Natural killer cell (primary cell): Measurements from ENCODE around the gene NOTUM. TPM values are rescaled to one million over a fixed set of nuclear protein-coding genes. Genes with fewer than 3 reads are reported as not detected.

Experiments
- ATAC-seq, 3 donors: fragments of 150-1000 bp in 2 of 3; fragments of 200-7000 bp in 1 of 3; cut with Tn5 transposase; 1 replicate in 1 of 3; 2 replicates in 2 of 3; pipeline ENCODE4 v1.10.0; 2021; ENCODE audit warnings: mild to moderate bottlenecking in 2 of 3, moderate library complexity in 2 of 3
- DNase-seq, 2 donors: peaks; one replicate each; pipeline versions ENCODE4 v3.0.0 to v3.0.0-alpha.2; 2013 to 2021; ENCODE audit warnings: mixed read lengths in 1 of 2
- H3K27ac ChIP-seq: one replicate; pipeline ENCODE4 v1.5.1; 2013; ENCODE audit warnings: mild to moderate bottlenecking, low read length
- H3K27me3 ChIP-seq: one replicate; pipeline ENCODE4 v1.6.1; 2013; ENCODE audit warnings: low read length; ENCODE audit not compliant: control insufficient read depth, insufficient read depth
- H3K36me3 ChIP-seq: one replicate; pipeline ENCODE4 v1.6.1; 2013; ENCODE audit warnings: low read length; ENCODE audit not compliant: control insufficient read depth, insufficient read depth
- H3K4me1 ChIP-seq: one replicate; pipeline ENCODE4 v1.6.1; 2013; ENCODE audit warnings: low read length; ENCODE audit not compliant: control insufficient read depth, insufficient read depth
- H3K4me3 ChIP-seq: one replicate; pipeline ENCODE4 v1.5.1; 2013; ENCODE audit warnings: low read length
- H3K9me3 ChIP-seq: one replicate; pipeline ENCODE4 v1.6.1; 2013; ENCODE audit warnings: low read length; ENCODE audit not compliant: control insufficient read depth, insufficient read depth
- H3K27ac Mint-ChIP-seq, 2 donors: one replicate each; pipeline ENCODE4 v1.8.0; 2022; ENCODE audit warnings: mild to moderate bottlenecking in 2 of 2, mixed read lengths in 2 of 2, moderate library complexity in 1 of 2
- H3K27me3 Mint-ChIP-seq, 2 donors: one replicate each; pipeline ENCODE4 v1.8.0; 2022; ENCODE audit warnings: low read depth in 2 of 2, mixed read lengths in 2 of 2
- H3K36me3 Mint-ChIP-seq: one replicate; pipeline ENCODE4 v1.8.0; 2022; ENCODE audit warnings: mixed read lengths
- H3K4me1 Mint-ChIP-seq, 2 donors: one replicate each; pipeline ENCODE4 v1.8.0; 2022; ENCODE audit warnings: mixed read lengths in 2 of 2
- H3K4me3 Mint-ChIP-seq: one replicate; pipeline ENCODE4 v1.8.0; 2022; ENCODE audit warnings: mild to moderate bottlenecking, moderate library complexity, mixed read lengths
- H3K9me3 Mint-ChIP-seq, 2 donors: one replicate each; pipeline ENCODE4 v1.8.0; 2022; ENCODE audit warnings: mixed read lengths in 2 of 2
- WGBS: methylation state at CpG from one replicate; pipeline ENCODE4 v1.1.7; 2013; ENCODE audit warnings: missing lambda C conversion rate; ENCODE audit not compliant: insufficient coverage; 5-methylcytosine and 5-hydroxymethylcytosine counted together
- intact Hi-C: fragments of 100-400 bp; cut with micrococcal nuclease; formaldehyde crosslinking; loops from one replicate; pipeline ENCODE4 v1.14.2; 2022
- total RNA-seq, 4 donors: library from RNA; stranded (reverse); fragments of 120-200 nt in 1 of 4; gene quantifications; one replicate each; pipeline versions ENCODE4 v1.2.3 to v1.2.4, GENCODE V29; 2013 to 2022
- TF ChIP-seq, protein P1 (sequence below): fragments of 200-600 bp; IDR thresholded peaks from one replicate; pipeline ENCODE4 v1.8.0; 2022; ENCODE audit warnings: antibody characterized with exemption

NOTUM gene
- total RNA-seq, 3 donors from 2014 or later (not counting 1 experiment from before 2014, with no cell fraction given), result not detected

GRCh38 chr17:81980122-81980521, 19.1 kb upstream of the NOTUM start:
- H3K4me3 ChIP-seq, result no peak overlapping the region
- peaks cover 29% of the 10 kb centered on the region for H3K4me1 ChIP-seq
- no peak overlapping the region for H3K27ac Mint-ChIP-seq
- no peak overlapping the region for H3K27ac ChIP-seq
- intact Hi-C loops, result no loop called here
- H3K36me3 ChIP-seq, result peaks cover 11% of the 10 kb centered on the region
- H3K9me3 Mint-ChIP-seq, result no peaks in the 10 kb centered on the region
- H3K36me3 Mint-ChIP-seq, result no peaks in the 10 kb centered on the region
- no peaks in the 10 kb centered on the region for H3K9me3 ChIP-seq
- TF ChIP-seq, protein P1, sequence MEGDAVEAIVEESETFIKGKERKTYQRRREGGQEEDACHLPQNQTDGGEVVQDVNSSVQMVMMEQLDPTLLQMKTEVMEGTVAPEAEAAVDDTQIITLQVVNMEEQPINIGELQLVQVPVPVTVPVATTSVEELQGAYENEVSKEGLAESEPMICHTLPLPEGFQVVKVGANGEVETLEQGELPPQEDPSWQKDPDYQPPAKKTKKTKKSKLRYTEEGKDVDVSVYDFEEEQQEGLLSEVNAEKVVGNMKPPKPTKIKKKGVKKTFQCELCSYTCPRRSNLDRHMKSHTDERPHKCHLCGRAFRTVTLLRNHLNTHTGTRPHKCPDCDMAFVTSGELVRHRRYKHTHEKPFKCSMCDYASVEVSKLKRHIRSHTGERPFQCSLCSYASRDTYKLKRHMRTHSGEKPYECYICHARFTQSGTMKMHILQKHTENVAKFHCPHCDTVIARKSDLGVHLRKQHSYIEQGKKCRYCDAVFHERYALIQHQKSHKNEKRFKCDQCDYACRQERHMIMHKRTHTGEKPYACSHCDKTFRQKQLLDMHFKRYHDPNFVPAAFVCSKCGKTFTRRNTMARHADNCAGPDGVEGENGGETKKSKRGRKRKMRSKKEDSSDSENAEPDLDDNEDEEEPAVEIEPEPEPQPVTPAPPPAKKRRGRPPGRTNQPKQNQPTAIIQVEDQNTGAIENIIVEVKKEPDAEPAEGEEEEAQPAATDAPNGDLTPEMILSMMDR, result no peak
- no peaks in the 10 kb centered on the region for H3K27me3 Mint-ChIP-seq
- no peak for DNase-seq
- peaks cover 5 to 36% of the 10 kb centered on the region in 2 donors for H3K4me1 Mint-ChIP-seq
- H3K27me3 ChIP-seq, result no peaks in the 10 kb centered on the region
- 99% methylated on average over 4 of the region's 4 CpGs for WGBS
- ATAC-seq, result no peak
- peak overlapping the region; percentile 56 for H3K4me3 Mint-ChIP-seq

DNA sequence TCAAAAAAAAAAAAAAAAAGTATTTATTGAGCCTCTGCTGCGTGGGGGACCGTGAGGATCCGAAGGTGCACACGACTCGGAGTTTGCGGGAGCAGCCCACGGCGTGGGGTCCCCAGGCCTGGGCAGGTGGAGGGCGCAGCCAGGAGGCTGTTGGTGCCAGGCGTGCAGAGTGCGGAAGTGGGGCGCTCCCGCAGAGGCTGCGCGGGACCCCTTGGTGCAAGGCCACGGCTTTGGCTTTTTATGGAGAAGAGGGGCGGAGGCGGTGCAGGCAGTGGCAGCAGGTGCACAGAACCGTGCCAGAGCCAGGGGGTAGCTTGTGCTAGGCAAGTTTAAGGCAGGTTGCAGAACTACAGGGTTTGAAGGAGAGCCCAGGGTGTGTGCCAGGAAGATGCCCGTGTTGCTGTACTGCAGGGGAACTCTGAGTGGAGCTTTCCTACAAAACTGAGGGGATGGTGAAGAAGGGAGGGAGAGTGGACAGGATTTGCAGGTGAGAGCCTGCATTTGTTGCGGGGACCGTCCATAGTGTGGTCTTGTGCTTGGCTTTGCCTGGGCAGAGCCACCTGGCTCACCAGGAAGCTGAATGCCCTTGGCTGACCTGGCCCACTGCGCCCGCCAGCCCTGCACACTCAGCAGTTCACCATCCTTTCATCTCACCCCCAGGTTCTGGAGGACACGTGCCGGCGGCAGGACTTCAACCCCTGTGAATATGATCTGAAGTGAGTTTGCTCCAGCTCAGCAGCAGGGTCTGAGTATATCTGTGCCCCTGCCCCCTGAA, 17.7 kb upstream of the NOTUM start:
- Mint-ChIP-seq H3K4me1 (peaks cover 5 to 33% of the 10 kb centered on the region in 2 donors), H3K36me3 (no peaks in the 10 kb centered on the region), H3K4me3 (peak overlapping the region; percentile 64), H3K27me3 (no peaks in the 10 kb centered on the region), H3K27ac (peak overlapping the region in 1 of 2 donors; percentile 95), H3K9me3 (no peaks in the 10 kb centered on the region)
- Histone ChIP-seq H3K27ac (no peak overlapping the region), H3K9me3 (peaks cover 1% of the 10 kb centered on the region), H3K4me1 (peaks cover 29% of the 10 kb centered on the region), H3K4me3 (no peak overlapping the region), H3K27me3 (no peaks in the 10 kb centered on the region), H3K36me3 (no peaks in the 10 kb centered on the region)
- 95% methylated on average over 27 of the region's 27 CpGs for WGBS
- intact Hi-C loops, result no loop called here
- ATAC-seq (no peak), DNase-seq (no peak)
- TF ChIP-seq, protein P1, result no peak

- intact Hi-C loops, result no loop called here
- peaks cover 5% of the 10 kb centered on the region for H3K9me3 ChIP-seq
- H3K27me3 Mint-ChIP-seq, result peaks cover 0 to 5% of the 10 kb centered on the region in 2 donors
- WGBS, result under 1% methylated on average over 76 of the region's 76 CpGs
- H3K4me1 Mint-ChIP-seq, result peaks cover 5 to 33% of the 10 kb centered on the region in 2 donors
- peak within 1 kb of the TSS; percentile 91 for H3K4me3 Mint-ChIP-seq
- TF ChIP-seq, protein P1, result no peak
- peak within 1 kb of the TSS; percentile 57 for H3K27ac ChIP-seq
- peak within 1 kb of the TSS; percentile 78 to 95 for H3K27ac Mint-ChIP-seq
- ATAC-seq, result peak; percentile 94 to 98 (median 95)
- H3K36me3 ChIP-seq, result no peaks in the 10 kb centered on the region
- H3K36me3 Mint-ChIP-seq, result no peaks in the 10 kb centered on the region
- H3K4me3 ChIP-seq, result peak within 1 kb of the TSS; percentile 61
- no peaks in the 10 kb centered on the region for H3K27me3 ChIP-seq
- H3K4me1 ChIP-seq, result peaks cover 29% of the 10 kb centered on the region
- no peaks in the 10 kb centered on the region for H3K9me3 Mint-ChIP-seq
- DNase-seq, result peak; percentile 92 to 95
Observed at GRCh38 chr17:81977211-81977808, 16.3 kb upstream of the NOTUM start, which contains the start of gene ASPSCR1. Gene ASPSCR1 (plus strand): TSS chr17:81977629. CDS start chr17:81977647, 18 bp downstream.
